Measurements from ENCODE around the gene GPATCH2.

The GPATCH2 gene

GRCh38 chr1:217542136-217542777 lies 88.6 kb downstream of the GPATCH2 start:
- Histone ChIP-seq H3K27ac (ENCODE audit: low read length) (peak overlapping the region; percentile 75), H3K9me3 (ENCODE audit: insufficient read depth, low read length) (peaks cover 3% of the 10 kb centered on the region; the same call in 1 of the 2 replicates), H3K4me2 (ENCODE audit: low read length) (peak overlapping the region; percentile 56), H4K20me1 (ENCODE audit: insufficient read depth, low read length) (no peaks in the 10 kb centered on the region), H3K9ac (ENCODE audit: low read length) (no peak overlapping the region), H3K36me3 (replicated peaks; ENCODE audit: low read depth, low read length) (peaks cover 21% of the 10 kb centered on the region), H3K4me3 (ENCODE audit: low read length) (no peak overlapping the region; the same call in 1 of the 2 replicates), H3K79me2 (ENCODE audit: low read length) (no peaks in the 10 kb centered on the region), H3K27me3 (ENCODE audit: low read depth, low read length) (no peaks in the 10 kb centered on the region), H3K4me1 (ENCODE audit: low read length) (peaks cover 29% of the 10 kb centered on the region), H2AFZ (ENCODE audit: low read depth, low read length) (no peak overlapping the region)
- no peak for TF ChIP-seq CTCF (IDR thresholded peaks at IDR 0.05; ENCODE audit: low read depth, low read length)
- no peak for TF ChIP-seq EZH2phosphoT487 (IDR thresholded peaks at IDR 0.05; ENCODE audit: low read depth)

- no peak overlapping the region for H3K27ac ChIP-seq (ENCODE audit: low read length)
- H3K79me2 ChIP-seq (ENCODE audit: low read length): no peaks in the 10 kb centered on the region
- peaks cover 29% of the 10 kb centered on the region for H3K4me1 ChIP-seq (ENCODE audit: low read length)
- H3K9me3 ChIP-seq (ENCODE audit: insufficient read depth, low read length): peaks cover 3% of the 10 kb centered on the region; the same call in 1 of the 2 replicates
- no peak overlapping the region for H2AFZ ChIP-seq (ENCODE audit: low read depth, low read length)
- no peak overlapping the region for H3K4me3 ChIP-seq (ENCODE audit: low read length)
- H3K9ac ChIP-seq (ENCODE audit: low read length): no peak overlapping the region
- TF ChIP-seq CTCF (IDR thresholded peaks at IDR 0.05; ENCODE audit: low read depth, low read length) (no peak), EZH2phosphoT487 (IDR thresholded peaks at IDR 0.05; ENCODE audit: low read depth) (no peak)
- peaks cover 13% of the 10 kb centered on the region for H3K36me3 ChIP-seq (replicated peaks; ENCODE audit: low read depth, low read length)
- no peaks in the 10 kb centered on the region for H4K20me1 ChIP-seq (ENCODE audit: insufficient read depth, low read length)
- H3K4me2 ChIP-seq (ENCODE audit: low read length): no peak overlapping the region
- no peaks in the 10 kb centered on the region for H3K27me3 ChIP-seq (ENCODE audit: low read depth, low read length)
Observed at GRCh38 chr1:217540321-217540720, 90.6 kb downstream of the GPATCH2 start.

- Histone ChIP-seq H3K4me1 (ENCODE audit: low read length) (peaks cover 29% of the 10 kb centered on the region), H3K27ac (ENCODE audit: low read length) (no peak overlapping the region), H3K9ac (ENCODE audit: low read length) (no peak overlapping the region), H3K4me3 (ENCODE audit: low read length) (no peak overlapping the region), H4K20me1 (ENCODE audit: insufficient read depth, low read length) (no peaks in the 10 kb centered on the region), H2AFZ (ENCODE audit: low read depth, low read length) (no peak overlapping the region), H3K9me3 (ENCODE audit: insufficient read depth, low read length) (no peaks in the 10 kb centered on the region), H3K79me2 (ENCODE audit: low read length) (no peaks in the 10 kb centered on the region), H3K27me3 (ENCODE audit: low read depth, low read length) (no peaks in the 10 kb centered on the region), H3K36me3 (replicated peaks; ENCODE audit: low read depth, low read length) (peaks cover 8% of the 10 kb centered on the region), H3K4me2 (ENCODE audit: low read length) (no peak overlapping the region)
- TF ChIP-seq EZH2phosphoT487 (IDR thresholded peaks at IDR 0.05; ENCODE audit: low read depth) (no peak), CTCF (IDR thresholded peaks at IDR 0.05; ENCODE audit: low read depth, low read length) (no peak)
Observed at GRCh38 chr1:217539510-217539909, 91.4 kb downstream of the GPATCH2 start.

- H3K27ac ChIP-seq (ENCODE audit: low read length): no peak overlapping the region
Observed at GRCh38 chr1:217535601-217536377, 95.1 kb downstream of the GPATCH2 start.

More at GRCh38 chr1:217535601-217536377, 95.1 kb downstream of the GPATCH2 start:
- Histone ChIP-seq H3K4me1 (ENCODE audit: low read length) (peaks cover 5% of the 10 kb centered on the region; the same call in 1 of the 2 replicates), H3K4me2 (ENCODE audit: low read length) (no peak overlapping the region), H3K79me2 (ENCODE audit: low read length) (no peaks in the 10 kb centered on the region), H4K20me1 (ENCODE audit: insufficient read depth, low read length) (no peaks in the 10 kb centered on the region), H3K36me3 (replicated peaks; ENCODE audit: low read depth, low read length) (no peaks in the 10 kb centered on the region), H2AFZ (ENCODE audit: low read depth, low read length) (no peak overlapping the region), H3K9ac (ENCODE audit: low read length) (no peak overlapping the region), H3K4me3 (ENCODE audit: low read length) (no peak overlapping the region), H3K27me3 (ENCODE audit: low read depth, low read length) (no peaks in the 10 kb centered on the region), H3K9me3 (ENCODE audit: insufficient read depth, low read length) (no peaks in the 10 kb centered on the region)
- no peak for TF ChIP-seq CTCF (IDR thresholded peaks at IDR 0.05; ENCODE audit: low read depth, low read length)
- no peak for TF ChIP-seq EZH2phosphoT487 (IDR thresholded peaks at IDR 0.05; ENCODE audit: low read depth)

Measured in OCI-LY3 (cell line).